GM06990 (cell line): ENCODE measurements around the gene WIF1.

Experiments used
- DNase-seq: peaks from one replicate; pipeline ENCODE4 v3.0.0-alpha.2; 2011; ENCODE audit not compliant: insufficient read length; ENCODE audit errors: extremely low read depth
- H3K27me3 ChIP-seq: replicated peaks from 2 replicates; pipeline ENCODE4 v1.6.0; 2011; ENCODE audit warnings: low read length; ENCODE audit not compliant: control insufficient read depth, insufficient read depth
- H3K36me3 ChIP-seq: 2 replicates; pipeline ENCODE4 v1.5.1; 2011; ENCODE audit warnings: low read length; ENCODE audit not compliant: control insufficient read depth, insufficient read depth
- H3K4me3 ChIP-seq: replicated peaks from 2 replicates; pipeline ENCODE4 v1.5.1; 2011; ENCODE audit warnings: low read depth, mild to moderate bottlenecking, control low read depth, low read length
- CTCF ChIP-seq: IDR thresholded peaks from 2 replicates; pipeline ENCODE4 v1.5.1; 2011; ENCODE audit warnings: low read length, control low read depth, mild to moderate bottlenecking, inconsistent platforms; ENCODE audit not compliant: insufficient read depth, poor library complexity, severe bottlenecking

The WIF1 gene

DNA sequence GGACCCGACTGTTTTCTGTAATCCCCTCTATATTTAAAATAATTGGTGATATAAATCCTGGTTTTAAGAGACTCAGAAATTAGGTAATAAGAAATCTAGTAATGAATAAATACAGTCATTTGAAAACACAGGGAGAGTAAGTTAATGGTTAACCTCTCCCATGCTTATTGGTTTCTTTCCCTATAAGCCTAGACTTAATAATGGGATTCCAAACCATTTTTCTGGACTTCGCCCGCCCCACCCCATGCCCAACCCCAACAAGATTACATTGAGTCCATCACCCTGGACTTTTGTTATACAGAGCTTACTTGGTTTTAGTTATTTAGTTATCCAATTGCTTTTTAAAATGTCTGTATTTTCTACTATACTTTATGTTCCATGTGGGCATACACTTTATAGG lies 98.7 kb downstream of the WIF1 start:
- no peaks in the 10 kb centered on the region for H3K36me3 ChIP-seq
- no peak overlapping the region for H3K4me3 ChIP-seq
- peaks cover 1% of the 10 kb centered on the region for H3K27me3 ChIP-seq
- no peak for DNase-seq
- no peak for TF ChIP-seq CTCF

- Histone ChIP-seq H3K27me3 (peaks cover 1% of the 10 kb centered on the region), H3K36me3 (no peaks in the 10 kb centered on the region), H3K4me3 (no peak overlapping the region)
- DNase-seq = no peak
- TF ChIP-seq CTCF = no peak
Observed at GRCh38 chr12:65019696-65020234, 101.3 kb downstream of the WIF1 start.

GRCh38 chr12:65016881-65017650 lies 104.0 kb downstream of the WIF1 start:
- no peak for TF ChIP-seq CTCF
- no peaks in the 10 kb centered on the region for H3K36me3 ChIP-seq
- H3K27me3 ChIP-seq = no peaks in the 10 kb centered on the region
- no peak overlapping the region for H3K4me3 ChIP-seq
- DNase-seq = no peak

DNA sequence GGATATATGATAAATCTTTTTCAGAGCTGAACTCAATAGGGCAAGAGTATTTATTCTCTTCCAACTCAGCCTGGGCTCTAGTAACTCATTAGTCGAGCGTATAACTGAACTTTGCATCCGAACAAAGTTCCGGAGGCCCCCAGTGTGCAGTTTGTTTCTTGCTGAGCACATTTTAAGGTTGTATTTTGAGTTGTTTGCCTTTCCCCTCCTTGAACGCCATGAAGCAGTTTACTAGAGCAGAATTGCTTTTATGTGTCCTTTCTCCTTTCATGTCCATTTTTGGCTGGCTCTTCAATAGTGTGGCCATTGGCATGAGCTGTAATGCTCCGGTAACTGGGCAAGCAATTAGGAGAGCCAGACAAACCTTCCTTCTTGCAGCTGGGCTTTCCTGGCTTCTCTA lies 105.3 kb downstream of the WIF1 start:
- Histone ChIP-seq H3K4me3 (no peak overlapping the region), H3K27me3 (no peaks in the 10 kb centered on the region), H3K36me3 (no peaks in the 10 kb centered on the region)
- DNase-seq = no peak
- TF ChIP-seq CTCF = no peak

DNA sequence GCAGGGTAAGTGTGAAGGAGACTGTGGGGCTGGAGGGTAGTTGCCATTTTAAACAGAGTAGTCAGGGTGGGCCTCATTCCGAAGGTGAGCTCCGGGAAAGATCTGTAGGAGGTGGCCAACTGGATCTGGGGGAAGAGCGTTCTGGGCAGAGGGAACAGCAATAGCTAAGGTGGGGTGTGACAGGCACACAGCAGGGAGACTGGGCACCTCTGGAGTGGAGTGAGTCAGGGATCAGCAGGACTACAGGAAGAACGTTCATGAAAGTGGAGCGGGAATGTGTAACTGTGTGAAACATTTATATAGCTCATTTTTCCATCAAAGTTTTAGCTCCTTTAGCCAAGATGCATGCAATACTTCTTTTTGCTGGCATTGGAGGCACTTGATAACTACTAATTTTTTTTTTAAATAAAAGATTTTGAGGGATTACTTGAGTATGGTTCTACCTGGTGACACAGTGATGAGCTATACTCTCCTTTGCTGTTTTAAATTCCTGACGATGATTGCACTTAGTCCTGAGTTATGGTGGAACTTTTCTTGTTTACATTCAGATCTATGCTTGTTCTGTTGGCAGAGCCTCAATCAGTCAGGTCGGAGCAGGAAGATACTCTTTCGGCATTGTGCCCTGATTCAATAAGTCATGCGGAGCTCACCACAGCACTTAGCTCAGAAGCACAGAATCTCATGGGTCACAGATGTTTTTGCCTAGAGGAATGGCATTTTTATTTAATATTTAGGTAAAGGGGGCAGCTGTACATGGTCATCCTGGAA lies 106.4 kb downstream of the WIF1 start:
- no peaks in the 10 kb centered on the region for H3K27me3 ChIP-seq
- TF ChIP-seq CTCF = no peak
- H3K36me3 ChIP-seq = no peaks in the 10 kb centered on the region
- no peak overlapping the region for H3K4me3 ChIP-seq
- no peak for DNase-seq
